NCI-H2081 (cell line): Measurements from ENCODE around the gene ITGA7.

Source experiments
- DNase-seq, 2 experiments: peaks; one replicate each; lab custom pipeline; 2025; lab: John Stamatoyannopoulos, UW

The ITGA7 gene

GRCh38 chr12:55707841-55708694 is at the start of gene ITGA7:
TSS of gene ITGA7 (minus strand) at chr12:55707904. CDS start at chr12:55707682, 222 bp downstream.
- peak in 1 of 2 experiments; percentile 44 for DNase-seq

GRCh38 chr12:55755246-55755645 is 47.5 kb upstream of the ITGA7 start:
- DNase-seq = no peak

DNA sequence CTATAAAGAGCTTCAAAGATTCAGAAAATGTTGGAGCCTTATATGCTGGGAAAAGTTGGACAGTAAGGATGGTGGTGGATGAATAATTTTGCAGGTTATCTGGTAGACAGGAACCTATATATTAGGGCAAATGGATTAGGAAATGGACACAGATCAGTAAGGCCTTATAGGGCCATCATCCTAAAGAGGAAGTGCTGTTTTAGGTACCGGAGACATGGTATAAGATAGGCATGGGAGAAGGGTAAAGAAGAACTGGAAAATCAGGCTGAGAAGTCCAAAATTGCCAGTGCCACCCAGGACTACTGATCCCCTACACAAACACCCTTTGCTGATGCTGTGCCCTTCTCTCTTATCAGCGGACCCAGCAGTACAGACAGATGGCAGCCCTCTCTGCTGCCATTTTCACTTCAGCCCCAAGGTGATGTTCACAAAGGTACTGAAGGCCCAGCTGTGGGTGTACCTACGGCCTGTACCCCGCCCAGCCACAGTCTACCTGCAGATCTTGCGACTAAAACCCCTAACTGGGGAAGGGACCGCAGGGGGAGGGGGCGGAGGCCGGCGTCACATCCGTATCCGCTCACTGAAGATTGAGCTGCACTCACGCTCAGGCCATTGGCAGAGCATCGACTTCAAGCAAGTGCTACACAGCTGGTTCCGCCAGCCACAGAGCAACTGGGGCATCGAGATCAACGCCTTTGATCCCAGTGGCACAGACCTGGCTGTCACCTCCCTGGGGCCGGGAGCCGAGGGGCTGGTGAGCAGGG is 40.7 kb upstream of the ITGA7 start:
- DNase-seq = no peak

DNA sequence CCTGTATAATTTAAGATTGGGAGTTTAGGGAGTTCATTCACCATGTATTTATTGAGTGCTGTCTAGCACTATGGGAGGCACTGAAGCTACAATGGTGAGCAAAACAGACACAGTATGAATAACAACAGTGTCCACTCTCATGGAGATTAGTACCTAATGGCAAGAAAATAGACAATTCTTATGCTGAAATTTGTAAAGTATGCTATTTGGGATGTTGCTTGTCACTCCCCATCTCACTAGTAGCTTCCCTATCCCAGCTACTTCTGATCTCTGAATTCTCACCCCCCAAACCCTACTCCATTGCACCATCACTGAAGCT is 39.2 kb upstream of the ITGA7 start:
- DNase-seq = no peak

GRCh38 chr12:55746174-55746912 is 38.6 kb upstream of the ITGA7 start:
- DNase-seq = no peak

DNA sequence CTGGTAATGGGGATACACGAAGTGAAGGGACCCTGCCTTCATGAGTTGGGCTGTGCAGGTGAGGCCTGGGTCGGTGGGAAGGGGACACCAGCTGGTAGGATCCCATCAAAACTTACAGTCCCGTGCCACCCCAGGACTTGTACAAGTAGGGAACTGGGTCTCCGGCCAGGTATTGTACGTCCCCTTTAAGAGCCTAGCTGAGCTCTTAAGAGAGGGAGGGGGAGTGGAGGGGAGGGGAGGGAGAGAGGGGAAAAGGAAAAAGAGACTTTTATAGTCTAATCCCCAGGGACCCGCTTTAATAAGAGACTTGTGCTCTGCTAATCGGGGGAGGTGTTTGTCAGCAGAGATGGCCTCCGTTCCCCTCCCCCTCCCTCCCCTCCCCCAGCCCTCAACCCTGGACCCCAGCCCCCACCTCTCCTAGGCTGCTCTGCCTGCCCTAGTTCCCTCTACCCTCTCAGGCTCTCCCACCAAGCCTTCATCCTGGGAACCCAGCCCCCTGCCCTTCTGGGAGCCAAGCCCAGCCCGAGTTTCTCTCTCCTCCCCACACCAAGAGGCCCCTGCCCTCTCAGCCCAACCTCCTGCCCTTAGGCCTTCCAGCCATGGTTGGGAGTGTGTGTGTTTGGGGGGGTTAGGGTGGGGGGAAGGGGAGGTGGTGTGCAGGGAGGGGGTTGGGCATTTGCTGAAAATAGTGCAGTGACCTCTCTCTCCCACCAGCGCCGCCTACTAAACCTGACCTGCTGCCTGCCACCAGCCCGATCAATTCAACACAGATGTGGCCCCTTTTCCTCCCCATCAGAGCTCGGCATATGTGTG is 37.9 kb upstream of the ITGA7 start:
- no peak for DNase-seq

DNA sequence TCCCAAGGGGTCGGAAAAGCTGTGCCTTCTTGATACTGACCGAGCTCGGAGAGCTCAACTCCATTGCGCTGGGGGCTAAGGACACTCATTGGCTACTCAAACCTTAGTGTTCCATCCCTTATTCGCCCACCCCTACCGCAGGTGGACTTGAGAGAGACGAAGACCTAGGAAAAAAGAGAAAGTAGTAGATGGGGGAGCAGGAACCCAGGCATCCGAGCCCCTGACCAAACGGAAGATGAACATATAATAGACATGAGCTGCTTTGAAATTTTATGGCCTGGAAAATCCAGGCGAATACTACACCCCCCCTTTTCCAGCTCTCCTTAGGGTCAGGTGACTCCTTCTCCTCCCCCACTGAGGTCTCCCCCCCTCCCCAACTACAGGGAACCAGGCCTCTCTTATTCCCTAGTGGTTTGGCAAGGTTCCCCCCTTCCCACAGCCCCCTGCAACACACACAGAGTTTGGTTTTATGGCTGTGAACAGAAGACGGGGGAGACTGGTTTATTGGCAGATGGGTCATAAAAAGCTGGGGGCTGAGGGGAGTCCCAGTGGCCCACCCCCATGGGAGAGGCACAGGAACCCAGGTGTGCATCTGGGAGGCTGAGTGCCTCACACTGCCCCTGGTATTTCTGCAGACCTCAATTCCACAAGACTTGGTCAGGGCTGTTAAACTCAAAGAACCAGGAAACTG is 36.8 kb upstream of the ITGA7 start:
- no peak for DNase-seq

- DNase-seq = peak in 1 of 2 experiments; percentile 40
Measured at GRCh38 chr12:55743406-55744339, 36.0 kb upstream of the ITGA7 start.

DNA sequence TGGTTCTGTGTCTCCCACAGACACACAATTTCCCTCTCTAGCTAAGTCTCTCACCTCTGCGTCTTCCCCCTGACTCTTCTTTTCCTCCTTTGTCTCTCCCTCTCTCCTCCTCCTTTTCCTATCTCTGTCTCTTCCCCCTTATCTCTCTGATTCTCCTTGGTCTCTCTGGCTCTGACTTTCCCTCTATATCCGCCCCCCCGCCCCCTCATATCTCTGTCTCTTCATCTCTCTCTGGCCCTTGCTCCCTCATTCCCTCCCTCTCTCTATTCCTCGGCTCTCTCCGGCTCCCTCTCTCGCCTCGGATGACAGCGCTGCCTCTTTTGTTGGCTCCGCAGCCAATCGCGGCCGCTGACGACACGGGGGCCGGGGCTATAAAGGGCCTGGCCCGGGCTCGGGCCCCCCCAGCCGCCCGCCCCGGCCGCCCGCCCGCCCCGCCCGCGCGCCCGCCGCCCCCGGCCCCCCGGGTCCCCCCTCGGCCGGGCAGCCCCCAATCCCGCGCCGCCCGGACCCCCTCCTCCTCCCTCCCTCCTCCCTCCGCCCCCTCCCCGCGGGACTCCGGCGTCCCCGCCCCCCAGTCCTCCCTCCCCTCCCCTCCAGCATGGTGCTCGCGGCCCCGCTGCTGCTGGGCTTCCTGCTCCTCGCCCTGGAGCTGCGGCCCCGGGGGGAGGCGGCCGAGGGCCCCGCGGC is 35.2 kb upstream of the ITGA7 start, which contains the start of gene GDF11:
Gene GDF11 (plus strand): TSS at position 404 of the 687 bp plus-strand sequence. CDS start 195 bp downstream, at position 599.
- DNase-seq = peak; percentile 81 to 82

DNA sequence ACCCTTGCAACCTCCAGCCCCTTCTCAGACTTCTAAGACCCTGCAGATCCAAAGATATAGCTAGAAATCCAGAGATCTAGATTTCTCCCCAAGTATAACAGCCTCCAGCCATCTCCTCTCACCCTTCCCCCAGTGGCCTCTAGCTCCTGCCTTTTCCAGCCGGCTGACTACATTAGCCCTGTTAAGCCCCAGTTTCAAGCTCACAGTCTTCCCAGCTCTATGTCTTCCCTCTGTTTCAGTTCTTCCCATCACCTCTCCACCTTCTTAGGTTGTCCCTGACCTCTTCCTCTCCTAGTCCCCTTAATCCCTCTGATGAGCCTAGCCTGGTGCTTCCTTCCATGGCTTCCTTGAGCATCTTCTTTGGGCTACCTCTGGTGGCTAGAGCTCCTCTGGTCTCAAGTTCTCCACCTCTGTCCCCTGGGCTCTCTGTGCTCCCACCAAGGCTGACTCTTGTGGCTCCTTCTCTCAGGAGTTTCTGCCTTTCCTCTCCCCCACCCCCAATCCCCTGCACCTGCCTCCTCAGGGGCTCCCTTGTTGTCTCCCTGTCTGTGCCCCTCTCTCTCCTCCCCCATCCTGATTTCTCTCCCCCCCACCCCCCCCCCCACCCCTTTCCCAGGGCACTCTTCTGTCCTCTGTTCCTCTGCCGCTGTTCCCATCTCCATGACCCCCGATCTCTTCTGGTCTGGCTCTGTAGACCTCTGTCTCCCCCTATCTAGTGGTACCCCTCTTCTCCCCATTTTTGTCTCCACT is 34.4 kb upstream of the ITGA7 start:
- DNase-seq = no peak

- no peak for DNase-seq
Measured at GRCh38 chr12:55739025-55739378, 31.3 kb upstream of the ITGA7 start.

GRCh38 chr12:55738123-55739024 is 30.7 kb upstream of the ITGA7 start:
- DNase-seq = peak; percentile 71 to 80

DNA sequence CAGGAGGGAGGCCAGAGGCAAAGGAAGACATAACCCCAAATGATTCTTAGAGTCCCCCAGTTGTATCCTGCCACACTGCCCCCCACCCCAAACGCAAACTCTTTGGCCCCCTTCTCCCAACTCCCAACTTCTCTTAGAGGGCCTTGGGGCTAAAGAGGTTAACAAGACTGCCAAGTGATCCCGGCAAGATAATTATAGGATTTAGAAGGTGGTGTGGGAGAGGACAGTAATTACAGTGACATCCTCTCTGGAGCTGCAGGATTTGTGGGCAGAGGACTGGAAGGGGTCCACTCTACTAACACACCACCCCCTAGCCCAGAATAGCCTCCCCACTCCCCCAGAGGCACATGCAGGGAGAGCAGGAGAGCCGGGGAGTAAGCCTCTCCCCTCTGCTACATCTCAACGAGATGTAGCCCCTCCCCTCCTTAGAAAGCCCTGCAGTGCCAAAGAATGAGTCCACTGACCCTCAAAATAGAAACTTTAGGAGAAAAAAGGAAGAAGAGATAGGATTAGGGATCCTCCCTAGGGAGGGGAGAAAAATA is 29.9 kb upstream of the ITGA7 start:
- no peak for DNase-seq

- DNase-seq = peak; percentile 58 to 61
Measured at GRCh38 chr12:55736780-55737580, 29.3 kb upstream of the ITGA7 start.

DNA sequence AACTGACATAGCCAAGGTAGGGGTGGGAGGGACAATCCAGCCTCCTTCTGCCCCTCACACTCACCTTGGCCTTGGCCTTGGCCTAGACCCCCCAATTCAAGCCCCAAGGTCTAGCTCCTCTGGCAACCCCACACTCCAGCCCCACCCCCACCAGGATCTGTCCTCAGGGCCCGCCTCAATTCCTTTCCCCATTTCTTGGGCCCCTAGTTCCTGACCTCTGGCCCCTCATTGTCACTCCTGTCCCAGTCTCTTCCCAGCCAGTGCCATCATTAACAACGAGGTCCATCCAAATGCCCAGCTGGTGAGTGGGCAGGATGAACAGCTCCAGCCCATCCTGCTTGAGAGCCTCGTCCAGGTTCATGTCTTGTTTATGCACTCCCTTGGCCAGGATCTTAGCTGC is 28.4 kb upstream of the ITGA7 start:
- DNase-seq = no peak

DNA sequence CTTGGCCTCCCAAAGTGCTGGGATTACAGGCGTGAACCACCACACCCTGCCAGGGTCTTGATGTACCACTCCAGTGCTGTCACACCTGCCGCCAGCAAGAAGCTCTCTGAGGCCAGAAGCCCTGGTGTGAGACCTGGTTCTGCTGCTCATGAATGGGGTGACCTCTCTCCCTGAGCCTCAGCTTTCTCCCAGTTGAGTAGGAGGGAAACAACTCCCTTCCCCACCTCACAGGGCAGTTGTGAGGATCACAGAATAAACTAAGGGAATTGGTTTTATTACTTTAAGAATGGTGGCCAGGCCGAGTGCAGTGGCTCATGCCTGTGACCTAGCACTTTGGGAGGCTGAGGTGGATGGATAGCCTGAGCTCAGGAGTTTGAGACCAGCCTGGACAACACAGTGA is 26.9 kb upstream of the ITGA7 start:
- no peak for DNase-seq
